HG03469 (cell line): ENCODE data around the gene IRF2.

Experiments
- ATAC-seq: cut with Tn5 transposase; IDR thresholded peaks from one replicate; pipeline ENCODE4 v1.9.1; 2021; ENCODE audit warnings: mild to moderate bottlenecking, moderate library complexity, moderate number of reproducible peaks; ENCODE audit not compliant: unreplicated experiment

The IRF2 gene

GRCh38 chr4:184474263-184475095 is at the start of gene IRF2:
Gene IRF2, minus strand, starts transcription at chr4:184474550. Its CDS starts 45,486 bp downstream, at chr4:184429064.
- ATAC-seq = peak; percentile 45

- no peak for ATAC-seq
Observed at GRCh38 chr4:184515606-184516005, 41.3 kb upstream of the IRF2 start.

GRCh38 chr4:184514121-184514988 is 40.0 kb upstream of the IRF2 start:
- peak; percentile 89 for ATAC-seq

DNA sequence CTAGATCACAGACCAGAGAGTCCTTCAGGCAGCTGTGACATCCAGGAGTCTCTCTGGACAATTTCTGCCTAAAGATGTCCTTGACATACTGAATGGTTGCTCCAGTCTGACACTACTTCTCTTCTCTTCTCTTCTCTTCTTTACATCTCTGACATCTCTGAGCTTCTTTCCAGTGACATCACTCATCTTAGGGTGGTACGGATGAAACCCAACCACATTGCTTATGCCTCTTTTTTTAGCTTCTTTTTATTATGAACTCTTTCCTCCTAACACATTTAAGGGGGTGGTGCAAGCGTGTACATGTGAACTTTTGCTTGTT is 39.4 kb upstream of the IRF2 start:
- ATAC-seq = peak; percentile 1

GRCh38 chr4:184511156-184511555 is 36.8 kb upstream of the IRF2 start:
- no peak for ATAC-seq

DNA sequence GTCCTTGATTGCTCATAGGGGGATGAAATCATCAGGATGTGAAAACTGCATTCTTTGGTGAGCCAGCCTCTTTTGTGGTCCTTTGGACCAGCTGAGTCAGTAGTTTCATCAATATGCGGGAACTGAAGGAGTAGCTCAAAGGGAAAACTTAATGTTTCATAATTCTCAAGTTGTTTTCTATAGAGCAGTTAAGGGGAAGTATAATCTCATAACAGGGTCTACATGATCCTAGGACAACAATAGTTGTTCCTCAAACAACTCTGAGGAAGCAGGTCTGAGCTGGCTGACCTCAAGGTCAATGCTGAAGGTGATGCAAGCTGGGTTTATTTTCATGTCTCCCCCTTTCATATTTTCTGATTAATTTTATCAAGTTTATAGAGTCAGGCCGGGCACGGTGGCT is 36.1 kb upstream of the IRF2 start:
- ATAC-seq = no peak

- ATAC-seq = peak; percentile 96
Observed at GRCh38 chr4:184506527-184507121, 32.3 kb upstream of the IRF2 start.

DNA sequence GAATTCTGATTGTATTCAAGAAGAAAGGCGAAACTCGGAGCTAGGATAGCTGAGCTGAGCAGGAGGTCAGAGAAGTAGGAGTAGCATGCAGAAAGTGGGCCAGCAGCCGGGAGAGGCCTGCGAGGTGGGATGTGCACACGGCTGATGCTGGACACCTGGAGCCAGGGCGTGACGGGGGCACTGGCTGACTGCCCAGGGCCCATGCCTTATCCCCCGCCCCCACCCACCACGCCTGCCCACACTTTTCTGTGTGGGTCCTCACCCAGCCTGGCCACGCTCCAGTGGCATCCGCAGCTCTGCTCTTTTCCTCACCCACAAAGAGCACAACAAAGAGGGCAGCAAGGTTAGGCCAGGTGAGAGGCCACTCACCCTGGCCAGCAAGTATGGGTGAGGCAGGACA is 30.0 kb upstream of the IRF2 start:
- ATAC-seq = no peak

- no peak for ATAC-seq
Observed at GRCh38 chr4:184503869-184504300, 29.5 kb upstream of the IRF2 start.

DNA sequence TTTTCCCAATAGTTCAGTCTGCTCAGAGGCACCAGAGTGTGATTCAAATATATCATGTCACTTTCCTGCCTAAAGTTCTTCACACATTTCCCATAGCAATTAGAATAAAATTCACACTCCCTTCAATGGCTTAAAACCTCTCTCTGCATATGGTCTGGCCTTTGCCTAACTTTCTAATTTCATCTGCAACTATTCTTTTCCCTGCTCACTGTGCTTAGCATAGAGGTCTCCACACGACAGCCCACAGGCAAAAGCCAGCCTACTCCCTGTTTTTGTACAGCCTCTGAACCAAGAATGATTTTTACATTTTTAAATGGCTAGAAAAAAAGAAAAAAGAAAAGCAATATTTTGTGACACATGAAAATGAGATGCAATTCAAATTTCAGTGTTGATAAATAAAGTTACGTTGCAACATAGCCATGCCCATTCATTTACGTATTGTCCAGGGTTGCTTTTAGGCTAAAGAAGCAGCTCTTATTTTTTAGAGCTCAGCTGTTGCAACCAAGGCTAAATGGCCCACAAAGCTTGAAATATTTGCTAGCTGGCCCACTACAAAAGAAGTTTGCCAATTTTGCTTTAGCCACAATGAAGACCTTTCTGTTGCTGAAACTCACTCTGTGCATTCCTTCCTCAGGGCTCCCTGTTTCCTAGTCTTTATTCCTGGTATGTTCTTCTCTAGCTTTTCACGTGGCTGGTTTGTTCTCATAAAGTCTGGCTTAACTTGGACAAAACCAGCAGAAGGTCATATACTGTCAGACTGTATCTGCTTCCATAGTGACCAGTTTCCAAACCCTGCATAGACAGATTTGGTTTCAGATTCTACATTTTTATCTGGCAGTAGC is 26.6 kb upstream of the IRF2 start:
- no peak for ATAC-seq

GRCh38 chr4:184499996-184500395 is 25.6 kb upstream of the IRF2 start:
- ATAC-seq = no peak

- ATAC-seq = no peak
Observed at GRCh38 chr4:184498598-184498997, 24.2 kb upstream of the IRF2 start.

DNA sequence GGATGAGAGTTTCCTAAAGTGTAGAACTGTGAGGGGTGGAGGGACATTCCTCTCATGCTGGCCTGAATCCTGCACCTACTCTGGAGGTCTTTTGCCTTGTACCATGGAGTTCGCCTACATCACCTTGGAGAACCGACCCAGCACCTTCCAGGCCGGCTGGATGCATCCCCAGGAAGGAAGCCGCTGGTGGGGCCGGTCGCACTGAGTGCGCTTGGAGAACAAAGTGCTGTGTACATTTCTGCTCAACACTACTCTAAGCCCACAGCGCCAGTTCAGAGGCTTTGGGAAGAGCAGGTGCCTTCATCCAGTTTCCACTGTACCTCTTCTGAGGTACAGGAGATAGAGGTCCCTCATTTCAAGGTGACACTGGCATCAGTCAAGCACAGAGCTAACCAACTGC is 15.4 kb upstream of the IRF2 start:
- ATAC-seq = no peak

DNA sequence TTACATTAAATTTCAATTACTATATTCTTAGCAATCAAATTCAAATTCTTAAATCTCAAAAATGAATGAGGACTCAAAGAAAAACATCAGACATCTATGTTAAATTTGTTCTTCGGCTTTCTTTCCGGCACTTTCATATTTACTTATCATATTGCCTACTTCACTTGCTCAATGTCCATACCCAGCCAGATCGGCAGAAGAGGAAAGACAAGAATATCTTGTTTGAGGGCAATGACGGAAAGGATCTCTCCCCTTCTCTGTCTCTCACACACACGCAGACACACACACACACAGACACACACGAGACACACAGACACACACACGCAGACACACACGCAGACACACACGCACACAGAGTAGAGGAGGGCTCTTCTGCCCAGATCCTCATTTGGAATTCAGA is 13.2 kb upstream of the IRF2 start:
- no peak for ATAC-seq

DNA sequence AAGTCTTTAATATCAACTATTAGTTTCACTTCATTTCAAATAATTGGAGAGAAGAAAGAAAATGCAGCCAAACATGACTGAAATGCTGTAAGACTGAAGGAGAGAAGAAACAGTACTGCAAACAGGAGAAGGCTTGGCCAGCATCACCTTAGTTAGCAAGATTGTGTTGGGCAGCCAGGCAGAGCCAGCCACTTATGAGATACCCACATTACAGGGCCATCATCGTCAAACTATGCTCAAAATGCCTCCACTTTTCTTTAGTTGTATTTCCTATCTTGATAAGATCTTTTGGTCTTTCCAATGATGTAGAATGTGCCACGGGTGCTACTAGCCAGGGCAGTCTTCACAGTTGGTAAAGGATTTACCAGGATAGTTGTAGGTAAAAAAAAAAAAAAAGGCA is 10.9 kb upstream of the IRF2 start:
- ATAC-seq = no peak

GRCh38 chr4:184481544-184481943 is 7.2 kb upstream of the IRF2 start:
- no peak for ATAC-seq

- ATAC-seq = no peak
Observed at GRCh38 chr4:184479516-184479950, 5.2 kb upstream of the IRF2 start.

DNA sequence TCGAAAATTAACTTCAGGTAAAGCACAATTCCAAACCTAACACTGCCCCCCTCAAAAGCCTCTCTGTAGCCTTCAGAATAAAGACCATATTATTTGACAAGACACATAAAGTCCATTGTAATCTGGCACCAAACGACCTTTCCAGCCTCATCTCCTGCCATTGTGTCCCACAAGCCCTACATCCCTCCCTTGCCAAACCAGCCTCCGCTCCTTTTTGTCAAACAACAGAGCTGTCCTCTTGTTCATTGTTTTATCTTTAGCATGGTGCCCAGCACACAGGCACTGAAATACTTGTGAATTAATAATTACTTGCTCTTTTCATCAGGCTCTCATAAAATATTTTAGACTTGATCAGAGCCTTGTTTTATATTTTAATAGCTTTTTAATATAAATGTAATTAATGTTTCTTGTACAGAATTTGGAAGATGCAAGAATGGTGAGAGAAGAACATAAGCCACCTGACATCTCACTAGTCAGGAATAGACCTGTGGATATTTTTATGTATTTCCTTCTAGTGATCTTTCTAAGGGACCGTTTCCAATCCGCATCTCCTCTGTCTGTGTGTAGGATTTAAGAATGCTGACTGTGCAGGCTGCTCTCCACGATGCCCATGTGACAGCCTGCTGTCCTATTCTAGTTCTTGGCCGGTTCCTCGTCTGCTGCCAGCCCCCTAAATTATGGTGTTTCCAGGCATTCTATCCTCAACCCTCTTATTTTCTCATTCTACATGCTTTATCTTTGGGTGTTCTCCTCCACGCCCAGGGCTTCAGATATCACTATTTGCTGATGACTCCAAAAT is 3.0 kb upstream of the IRF2 start:
- ATAC-seq = no peak

DNA sequence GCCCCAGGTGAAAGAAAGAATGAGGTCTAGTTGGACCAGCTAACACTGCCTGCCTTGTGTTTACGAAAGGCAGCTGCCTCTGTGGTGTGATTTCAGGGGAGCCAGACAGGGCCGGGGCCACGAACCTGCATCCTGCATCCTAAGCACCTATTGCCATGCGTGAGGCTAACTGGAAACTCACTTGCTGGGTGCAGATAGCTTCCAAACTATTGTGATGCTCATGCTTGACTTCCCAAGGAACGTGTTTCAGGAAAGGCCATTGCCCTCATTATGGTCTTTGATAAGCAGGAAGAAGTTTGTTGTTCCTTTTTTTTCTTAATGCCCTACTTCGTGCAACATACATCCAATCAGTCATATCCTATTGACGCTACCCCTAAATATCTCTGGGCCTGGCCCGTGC is 2.3 kb upstream of the IRF2 start:
- ATAC-seq = no peak

DNA sequence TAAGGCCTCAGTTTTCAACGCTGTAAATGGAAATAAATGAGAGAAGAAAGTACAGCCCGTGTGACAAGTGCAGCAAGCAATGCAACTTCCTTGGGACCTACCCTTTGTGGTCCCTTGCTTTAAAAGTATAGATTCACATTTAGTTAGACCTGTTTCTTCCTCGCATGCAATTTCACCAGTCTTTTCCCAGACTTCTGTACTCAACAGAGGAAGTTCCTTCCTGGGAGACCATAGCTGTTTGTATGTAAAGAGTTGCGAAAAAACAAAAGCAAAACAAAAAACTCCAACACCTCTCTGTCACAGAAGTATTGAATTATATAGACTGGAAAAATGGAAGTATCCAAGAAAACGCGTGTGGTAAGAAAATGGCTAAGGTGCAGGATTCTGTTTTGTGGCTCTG is 1.1 kb upstream of the IRF2 start:
- no peak for ATAC-seq
